GM19351 (cell line): Measurements from ENCODE around the gene LAMTOR1.

Source experiments
- ATAC-seq: cut with Tn5 transposase; IDR thresholded peaks from one replicate; pipeline ENCODE4 v1.9.1; 2021; ENCODE audit warnings: mild to moderate bottlenecking, moderate library complexity; ENCODE audit not compliant: unreplicated experiment

LAMTOR1 gene

DNA sequence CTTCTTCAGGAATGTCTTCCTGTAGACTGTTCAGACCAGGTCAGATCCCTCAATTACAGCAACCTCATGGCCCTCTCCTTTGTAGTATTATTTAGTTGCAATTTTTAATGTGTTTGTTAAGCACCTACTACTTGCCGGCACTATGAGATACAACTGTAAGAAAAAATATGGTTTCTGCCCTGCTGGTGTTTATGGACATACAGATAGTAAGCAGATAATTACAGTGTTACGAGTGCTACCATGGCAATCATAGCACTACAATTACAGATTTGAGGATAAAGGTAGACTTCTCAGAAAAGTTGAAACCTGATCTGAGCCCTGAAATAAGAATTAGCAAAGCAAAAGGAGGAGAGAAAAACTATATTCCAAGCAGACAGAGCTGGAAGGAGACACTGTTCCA lies 19.7 kb downstream of the LAMTOR1 start:
- ATAC-seq, result no peak

GRCh38 chr11:72081821-72082453 lies 21.2 kb downstream of the LAMTOR1 start:
- no peak for ATAC-seq

GRCh38 chr11:72081184-72081644 lies 21.9 kb downstream of the LAMTOR1 start:
- ATAC-seq, result no peak

DNA sequence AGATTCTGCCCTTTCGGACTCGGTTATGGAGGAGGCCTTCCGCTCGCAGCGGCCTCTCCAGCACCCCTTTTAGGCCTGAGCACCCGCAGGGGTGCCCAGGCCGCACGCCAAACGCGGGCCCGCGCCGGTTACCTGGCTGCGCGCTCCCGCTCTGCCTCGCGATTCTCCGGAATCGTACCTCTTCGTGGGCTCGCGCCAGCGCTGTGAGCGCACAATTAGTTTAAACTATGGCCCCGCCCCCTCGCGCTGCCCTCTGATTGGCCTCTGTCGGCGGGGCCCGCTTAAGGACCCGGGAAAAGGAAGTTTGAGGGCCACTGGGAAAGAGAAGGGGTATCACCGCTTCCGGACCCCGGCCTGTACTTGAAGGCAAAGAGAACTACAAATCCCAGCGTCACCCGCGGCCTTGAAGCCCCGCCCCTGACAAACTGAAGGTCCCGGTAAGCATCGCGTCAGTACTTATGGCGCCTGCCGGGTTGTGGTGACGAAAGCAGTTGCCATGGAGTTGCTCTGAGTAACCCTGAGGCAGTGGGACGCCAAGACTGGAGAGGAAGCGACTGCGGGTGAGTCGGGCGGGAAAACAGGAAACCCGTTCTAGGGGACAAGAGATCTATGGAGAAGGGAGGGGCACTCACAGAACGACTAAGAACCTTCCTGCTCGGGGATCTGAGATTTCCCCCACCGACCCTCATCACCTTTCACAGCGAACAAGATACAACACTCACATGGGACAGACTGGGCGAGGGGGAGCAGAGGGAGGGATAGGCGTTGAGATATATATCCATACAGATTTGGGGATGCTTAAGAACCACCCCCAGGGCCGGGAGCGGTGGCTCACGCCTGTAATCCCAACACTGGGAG lies 22.5 kb downstream of the LAMTOR1 start, which contains the start of the genes LRRC51 and NUMA1:
Gene LRRC51 (plus strand): TSS at position 525 of the 858 bp plus-strand sequence. CDS start 8,234 bp downstream, outside the sequence.
Gene NUMA1 (minus strand): TSS at position 217 of the 858 bp plus-strand sequence. CDS start 44,599 bp downstream, outside the sequence.
- peak; percentile 94 for ATAC-seq

DNA sequence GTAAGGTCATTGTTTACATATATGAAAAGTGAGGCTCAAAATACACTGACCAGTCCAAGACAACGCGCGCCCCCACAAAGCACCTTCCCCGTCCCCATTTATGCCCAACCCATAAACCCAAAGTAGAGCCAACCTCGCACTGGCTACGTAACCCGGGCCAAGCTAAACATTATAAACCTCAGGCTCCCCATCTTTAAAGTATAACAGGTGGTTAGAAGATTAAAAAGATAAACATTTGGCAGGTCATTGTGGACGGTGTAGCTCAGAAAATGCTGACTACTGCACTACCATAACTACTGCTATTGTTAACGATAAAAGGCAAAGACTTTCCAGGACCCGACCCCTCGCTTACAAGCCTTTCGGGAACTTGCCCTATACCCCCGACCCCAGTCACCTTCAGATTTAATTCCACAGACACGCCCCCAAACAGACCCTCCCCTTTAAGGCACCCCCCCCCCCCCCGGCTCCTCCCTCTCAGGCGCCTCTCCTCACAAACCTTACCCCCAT lies 23.2 kb downstream of the LAMTOR1 start:
- no peak for ATAC-seq

GRCh38 chr11:72078477-72078876 lies 24.6 kb downstream of the LAMTOR1 start:
- no peak for ATAC-seq

GRCh38 chr11:72075756-72076155 lies 27.3 kb downstream of the LAMTOR1 start:
- ATAC-seq, result no peak

DNA sequence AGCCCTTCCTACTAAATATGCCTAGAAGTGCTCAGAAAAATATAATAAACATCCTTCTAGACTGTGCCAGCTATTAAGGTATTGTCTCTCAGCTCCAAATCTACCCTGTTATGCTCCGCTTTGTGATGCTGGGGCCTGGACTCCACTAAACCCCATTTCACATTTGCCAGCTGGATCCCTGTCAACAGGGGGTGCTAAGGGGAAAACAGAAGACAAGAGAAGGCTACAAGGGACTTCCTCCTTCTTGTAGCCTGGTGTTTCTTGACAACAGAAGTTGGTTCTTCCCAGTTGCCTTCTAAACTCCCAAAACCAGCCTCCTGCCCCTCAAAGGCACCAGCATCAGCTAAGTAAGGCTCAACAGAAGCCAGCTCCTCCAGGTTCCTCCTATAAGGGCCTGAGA lies 28.0 kb downstream of the LAMTOR1 start:
- no peak for ATAC-seq

DNA sequence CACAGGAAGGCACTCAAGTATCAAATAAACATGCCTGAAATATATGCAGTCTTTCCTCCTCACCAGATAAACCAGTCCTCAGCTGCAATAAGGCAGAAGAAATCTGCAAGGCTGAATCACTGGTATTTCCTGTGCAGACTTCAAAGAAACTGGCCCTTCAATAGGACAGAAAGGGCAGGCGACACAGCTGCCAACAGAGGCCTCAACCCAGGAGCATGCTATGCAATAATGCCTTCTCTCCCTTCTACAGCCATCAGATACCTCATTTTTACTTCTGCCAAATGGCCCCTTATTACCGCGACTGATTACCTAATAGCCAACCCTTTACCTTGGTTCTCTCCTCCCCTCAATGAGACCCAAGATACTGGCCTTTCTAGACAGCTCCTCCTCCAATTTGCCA lies 30.7 kb downstream of the LAMTOR1 start:
- ATAC-seq, result no peak

GRCh38 chr11:72070491-72070890 lies 32.6 kb downstream of the LAMTOR1 start:
- no peak for ATAC-seq

DNA sequence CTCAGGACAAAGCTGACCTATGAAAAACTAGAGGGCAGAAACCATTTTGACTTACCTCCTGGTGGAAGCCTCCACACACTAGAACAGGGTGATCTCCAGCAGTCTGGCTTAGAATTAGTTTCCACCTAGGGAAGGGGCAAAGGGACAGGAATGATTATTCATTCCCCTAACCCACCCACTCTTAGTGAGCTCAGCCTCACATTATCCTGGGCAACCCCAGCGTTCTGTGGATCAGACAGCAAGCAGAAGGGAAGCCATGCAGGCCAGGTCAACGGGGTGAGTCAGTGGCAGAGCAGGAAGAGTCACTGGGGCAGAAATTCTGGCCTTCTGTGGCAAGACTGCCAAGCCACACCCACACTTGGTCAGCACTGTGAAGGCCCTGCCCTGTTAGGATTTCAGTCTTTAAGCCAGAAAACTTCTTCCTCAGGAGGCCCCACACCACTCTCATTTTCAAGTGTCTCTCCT lies 33.3 kb downstream of the LAMTOR1 start:
- ATAC-seq, result peak; percentile 47

GRCh38 chr11:72069200-72069599 lies 33.9 kb downstream of the LAMTOR1 start:
- ATAC-seq, result no peak

DNA sequence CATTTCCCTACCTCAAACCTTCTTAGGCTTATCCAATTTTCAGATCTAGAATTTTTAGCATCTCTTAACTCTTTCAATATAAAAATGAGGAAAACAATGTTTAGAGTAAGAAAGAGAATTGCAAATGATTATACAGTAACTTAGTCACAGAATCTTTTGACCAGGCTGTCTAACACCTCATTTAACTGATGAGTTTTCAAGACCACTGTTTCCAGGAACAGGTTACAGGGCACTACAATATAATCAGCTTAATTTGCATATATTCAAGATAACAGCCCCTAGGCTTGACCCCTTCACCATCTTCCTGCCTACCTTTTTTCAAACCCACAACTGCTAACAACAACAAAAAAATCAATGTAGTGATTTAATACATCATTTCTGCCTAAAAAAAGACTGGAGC lies 35.4 kb downstream of the LAMTOR1 start:
- ATAC-seq, result no peak

DNA sequence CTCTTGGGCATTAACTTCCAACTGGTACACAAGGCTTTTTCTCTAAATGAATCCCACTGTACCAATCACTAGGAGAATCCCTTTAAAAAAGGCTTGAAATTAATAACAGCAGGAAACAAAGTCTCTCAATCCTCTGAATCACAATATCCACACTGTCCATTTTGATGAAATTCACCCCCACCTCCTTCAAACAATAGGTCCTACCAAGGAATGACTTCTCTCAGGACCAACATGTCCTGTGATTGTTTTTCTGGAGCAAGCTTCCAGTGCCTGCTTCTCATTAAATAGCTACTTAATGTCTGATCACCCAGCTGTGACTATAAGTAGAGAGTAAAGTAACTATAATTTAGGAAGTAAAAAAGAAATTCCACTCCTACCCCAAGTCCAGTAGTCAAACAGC lies 35.8 kb downstream of the LAMTOR1 start:
- ATAC-seq, result no peak

DNA sequence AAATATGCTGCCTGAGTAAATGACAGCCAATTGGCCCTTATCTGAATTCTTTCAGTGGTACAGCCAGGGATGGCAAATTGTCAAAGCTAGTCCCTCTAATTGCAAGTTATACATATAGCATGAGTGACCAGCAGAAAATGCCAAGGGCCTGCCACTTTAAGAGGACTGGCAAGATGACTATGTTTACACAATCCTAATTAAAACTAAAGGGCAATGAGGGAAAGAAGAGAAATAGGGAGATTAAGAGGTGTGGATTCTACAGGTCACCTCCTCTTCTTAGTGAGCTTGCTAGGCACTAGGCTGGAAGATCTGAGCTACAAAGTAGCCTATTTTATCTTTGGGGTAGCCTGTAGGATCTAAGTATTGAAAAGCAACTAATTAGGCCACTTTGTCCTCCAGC lies 36.2 kb downstream of the LAMTOR1 start:
- no peak for ATAC-seq

GRCh38 chr11:72061739-72062396 lies 41.2 kb downstream of the LAMTOR1 start:
- ATAC-seq, result no peak

GRCh38 chr11:72058416-72059034 lies 44.6 kb downstream of the LAMTOR1 start:
- no peak for ATAC-seq

DNA sequence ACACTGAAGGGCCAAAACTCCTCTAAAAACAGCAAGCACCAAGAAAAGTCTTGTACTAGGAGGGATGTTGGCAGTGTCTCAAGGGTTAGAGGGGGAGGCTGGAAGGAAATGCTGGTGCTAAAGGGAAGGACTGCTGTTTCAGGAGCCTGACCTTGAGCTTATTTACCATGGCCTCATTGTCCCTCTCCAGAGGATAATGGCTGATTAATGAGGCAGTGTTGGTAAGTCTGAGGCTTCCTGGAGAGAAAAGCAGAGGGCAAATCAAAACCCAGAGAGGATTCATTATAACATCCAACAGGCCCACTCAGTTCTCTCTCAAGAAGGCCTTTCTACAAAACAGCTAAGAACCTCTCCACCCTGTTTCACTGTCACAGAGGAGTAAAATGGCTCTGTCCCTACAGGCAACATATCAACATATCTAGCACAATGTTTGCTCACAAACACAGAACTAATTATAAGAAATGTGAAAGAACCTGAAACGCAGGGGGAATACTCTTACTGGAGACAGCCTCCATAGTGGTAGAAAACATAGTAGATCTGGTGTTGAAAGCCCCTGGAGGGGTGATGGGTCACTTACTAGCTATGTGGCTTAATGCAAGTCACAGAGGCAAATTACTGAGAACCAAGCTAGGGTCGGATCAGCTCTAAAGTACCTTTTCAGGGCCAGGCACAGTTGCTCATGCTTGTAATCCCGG lies 54.2 kb downstream of the LAMTOR1 start:
- ATAC-seq, result no peak
